ENCODE data around the gene CACNA1G.

DNA sequence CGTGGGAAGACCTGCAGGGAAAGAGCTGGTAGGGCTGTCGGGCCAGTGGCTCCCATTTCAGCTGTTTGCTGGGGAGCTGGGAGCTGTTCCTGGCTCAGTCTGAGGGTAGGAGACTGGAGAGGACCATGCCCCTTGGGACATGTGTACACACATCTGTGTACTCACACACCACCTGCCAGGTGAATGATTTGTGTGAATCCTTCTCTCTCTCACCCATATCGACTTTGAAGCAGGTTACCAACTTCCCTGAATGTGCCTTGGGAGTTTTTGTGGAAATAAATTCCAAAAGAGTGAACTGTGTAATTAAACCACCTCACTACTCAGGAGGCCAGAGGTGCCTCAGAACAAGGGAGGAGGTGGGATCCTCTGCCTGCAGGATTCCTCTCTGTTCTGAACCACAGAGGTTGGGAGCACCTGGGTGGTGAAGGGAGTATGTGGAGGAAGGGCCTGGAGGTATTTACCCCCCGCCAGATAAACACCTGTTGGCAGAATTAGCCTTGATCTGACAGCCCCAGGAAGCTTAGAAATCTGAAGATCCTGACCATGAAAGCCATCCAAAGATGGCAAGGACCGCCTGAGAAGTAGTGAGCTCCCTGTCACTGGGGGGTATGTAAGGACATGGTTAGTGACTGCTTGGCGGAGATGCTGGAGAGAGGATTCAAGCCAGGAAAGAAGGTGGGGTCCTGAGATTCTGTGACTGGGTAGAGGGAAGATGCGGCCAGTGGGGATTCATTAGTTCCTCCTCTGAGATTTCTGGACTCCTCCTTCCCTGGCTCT, 77.5 kb downstream of the CACNA1G start:
- TF ChIP-seq CTCF (IDR thresholded peaks at IDR 0.05; ENCODE audit: low read length) (no peak), EZH2 (IDR thresholded peaks at IDR 0.05; ENCODE audit: borderline replicate concordance, low read length) (no peak)
